NB4 (cell line): Measurements from ENCODE around the gene LRRC26.

Source experiments
- CTCF ChIP-seq: IDR thresholded peaks from one replicate; pipeline ENCODE4 v1.5.1; 2012; ENCODE audit warnings: low read depth, low read length
- TF ChIP-seq, protein P1 (sequence below): IDR thresholded peaks from 2 replicates; pipeline ENCODE4 v1.6.1; 2011; ENCODE audit warnings: low read depth, low read length

DNA sequence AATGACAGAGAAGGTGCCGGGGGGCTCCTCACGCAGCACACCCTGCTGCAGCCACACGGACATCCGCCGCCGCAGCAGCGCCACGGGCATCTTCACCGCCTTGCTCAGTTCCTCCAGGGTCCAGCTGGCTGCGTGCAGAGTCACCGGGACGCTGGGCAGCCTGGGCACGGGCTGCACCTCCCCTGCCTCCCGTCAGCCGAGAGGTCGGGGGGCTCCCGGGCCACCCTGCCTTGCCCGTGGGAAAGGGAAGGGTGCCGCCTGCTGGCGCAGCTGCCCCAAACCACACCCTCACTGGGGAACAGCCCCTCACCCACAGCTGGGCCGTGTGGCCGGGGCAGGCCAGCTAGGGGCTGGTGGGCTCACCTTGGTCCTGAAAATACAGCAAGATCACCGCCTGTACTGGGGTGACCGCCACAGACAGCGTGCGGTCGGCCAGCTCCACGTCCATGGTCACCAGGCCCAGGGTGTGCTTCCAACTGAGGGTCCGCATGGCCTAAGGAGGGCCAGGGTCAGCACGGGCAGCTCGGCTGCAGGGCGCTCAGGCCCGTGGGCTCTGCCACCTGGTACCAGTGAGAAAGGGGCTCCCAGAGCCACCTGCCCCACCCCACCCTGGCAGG, 5.6 kb upstream of the LRRC26 start:
- no peak for TF ChIP-seq CTCF
- TF ChIP-seq, protein P1, sequence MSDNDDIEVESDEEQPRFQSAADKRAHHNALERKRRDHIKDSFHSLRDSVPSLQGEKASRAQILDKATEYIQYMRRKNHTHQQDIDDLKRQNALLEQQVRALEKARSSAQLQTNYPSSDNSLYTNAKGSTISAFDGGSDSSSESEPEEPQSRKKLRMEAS = no peak
